ENCODE results near the gene GPR42.

GPR42 gene

DNA sequence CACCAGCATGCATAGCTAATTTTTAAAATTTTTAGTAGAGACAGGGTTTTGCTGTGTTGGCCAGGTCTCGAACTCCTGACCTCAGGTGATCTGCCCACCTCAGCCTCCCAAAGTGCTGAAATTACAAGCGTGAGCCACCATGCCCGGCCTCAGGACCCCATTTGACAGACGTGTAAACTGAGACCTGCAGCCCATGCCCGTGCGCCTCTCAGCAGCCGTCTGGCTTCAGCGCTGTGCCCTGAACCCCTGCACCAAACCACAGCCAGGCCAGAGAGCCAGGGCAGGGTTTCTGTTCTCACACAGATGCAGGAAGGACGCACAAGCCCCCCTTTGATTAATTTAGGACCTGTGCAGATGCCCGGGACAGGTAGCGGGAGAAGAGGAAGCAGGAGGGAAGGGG, 30.4 kb upstream of the GPR42 start:
- no peaks in the 10 kb centered on the region for H3K9me3 Mint-ChIP-seq

DNA sequence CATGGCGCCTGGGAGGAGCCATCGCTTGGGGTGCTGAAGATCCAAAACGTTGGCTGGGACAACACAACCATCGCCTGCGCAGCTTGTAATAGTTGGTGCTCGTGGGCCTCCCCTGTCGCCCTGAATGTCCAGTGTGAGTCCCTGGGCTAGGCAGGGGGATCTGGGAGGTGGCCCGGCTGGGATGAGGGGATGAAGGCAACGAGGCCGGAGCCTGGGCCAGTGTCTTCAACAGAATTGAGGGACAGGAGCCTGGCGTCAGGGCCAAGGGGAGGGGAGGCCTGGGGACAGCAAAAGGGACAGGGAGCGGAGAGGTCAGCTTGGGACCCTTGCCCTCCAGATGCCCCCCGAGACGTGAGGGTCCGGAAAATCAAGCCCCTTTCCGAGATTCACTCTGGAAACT, 29.9 kb upstream of the GPR42 start:
- Mint-ChIP-seq H3K4me1 (peaks cover 47% of the 10 kb centered on the region), H3K9me3 (no peaks in the 10 kb centered on the region), H3K36me3 (peaks cover 40% of the 10 kb centered on the region), H3K27ac (no peak overlapping the region), H3K27me3 (no peaks in the 10 kb centered on the region), H3K4me3 (no peak overlapping the region)
- DNase-seq (ENCODE audit: low spot score in 2 of 2): no peak
- no peak for ATAC-seq (ENCODE audit: low read depth)

More for the DNA sequence above, 30.4 kb upstream of the GPR42 start:
- no peak overlapping the region for H3K4me3 Mint-ChIP-seq
- H3K4me1 Mint-ChIP-seq: peaks cover 45% of the 10 kb centered on the region
- DNase-seq (ENCODE audit: low spot score in 2 of 2): no peak
- peaks cover 40% of the 10 kb centered on the region for H3K36me3 Mint-ChIP-seq
- no peaks in the 10 kb centered on the region for H3K27me3 Mint-ChIP-seq
- ATAC-seq (ENCODE audit: low read depth): no peak
- peak overlapping the region; percentile 11 for H3K27ac Mint-ChIP-seq

DNA sequence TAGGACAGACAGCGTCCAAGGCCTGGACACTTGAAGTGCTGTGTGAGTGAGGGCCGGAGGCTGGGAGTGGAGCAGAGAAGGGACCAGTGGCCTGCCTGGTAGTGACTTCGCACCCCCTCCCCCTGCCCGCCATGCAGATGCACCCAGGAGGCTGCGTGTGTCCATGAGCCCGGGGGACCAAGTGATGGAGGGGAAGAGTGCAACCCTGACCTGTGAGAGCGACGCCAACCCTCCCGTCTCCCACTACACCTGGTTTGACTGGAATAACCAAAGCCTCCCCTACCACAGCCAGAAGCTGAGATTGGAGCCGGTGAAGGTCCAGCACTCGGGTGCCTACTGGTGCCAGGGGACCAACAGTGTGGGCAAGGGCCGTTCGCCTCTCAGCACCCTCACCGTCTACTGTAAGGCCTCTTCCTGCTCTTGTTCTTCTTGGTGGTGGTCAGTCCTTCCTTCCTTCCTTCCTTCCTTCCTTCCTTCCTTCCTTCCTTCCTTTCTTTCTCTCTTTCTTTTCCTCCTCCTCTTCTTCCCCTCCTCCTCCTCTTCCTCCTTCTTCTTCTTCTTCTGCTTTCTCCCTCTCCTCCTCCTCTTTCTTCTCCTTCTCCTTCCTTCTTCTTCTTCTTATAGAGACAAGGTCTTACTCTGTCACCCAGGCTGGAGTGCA, 29.2 kb upstream of the GPR42 start:
- Mint-ChIP-seq H3K36me3 (peaks cover 38% of the 10 kb centered on the region), H3K4me3 (no peak overlapping the region), H3K9me3 (no peaks in the 10 kb centered on the region), H3K4me1 (peaks cover 50% of the 10 kb centered on the region), H3K27me3 (no peaks in the 10 kb centered on the region), H3K27ac (peak overlapping the region; percentile 51)
- ATAC-seq (ENCODE audit: low read depth) (no peak), DNase-seq (ENCODE audit: low spot score in 2 of 2) (no peak)

DNA sequence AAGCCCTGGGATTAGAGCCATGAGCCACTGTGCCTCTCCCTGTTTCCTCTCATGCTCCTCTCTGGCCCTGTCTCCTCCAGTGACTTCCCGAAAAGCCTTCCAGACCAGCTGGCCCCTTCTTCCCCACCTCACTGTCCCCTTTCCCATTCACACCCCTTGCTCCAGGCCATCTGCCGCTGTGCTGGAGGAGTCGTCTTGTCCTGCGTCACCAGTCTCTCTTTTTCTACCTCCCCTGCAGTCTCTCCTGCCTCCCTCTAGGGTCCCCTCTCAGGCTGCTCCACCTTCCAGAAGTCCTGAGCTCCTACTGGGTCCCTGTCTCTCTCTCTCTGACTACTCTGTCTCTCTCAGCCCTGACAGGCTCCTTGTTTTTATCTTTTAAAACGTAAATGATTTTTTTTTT, 28.4 kb upstream of the GPR42 start:
- Mint-ChIP-seq H3K9me3 (no peaks in the 10 kb centered on the region), H3K27me3 (no peaks in the 10 kb centered on the region), H3K36me3 (peaks cover 32% of the 10 kb centered on the region), H3K4me1 (peaks cover 50% of the 10 kb centered on the region), H3K4me3 (no peak overlapping the region), H3K27ac (peak overlapping the region; percentile 51)
- DNase-seq (ENCODE audit: low spot score in 2 of 2) (no peak), ATAC-seq (ENCODE audit: low read depth) (no peak)

DNA sequence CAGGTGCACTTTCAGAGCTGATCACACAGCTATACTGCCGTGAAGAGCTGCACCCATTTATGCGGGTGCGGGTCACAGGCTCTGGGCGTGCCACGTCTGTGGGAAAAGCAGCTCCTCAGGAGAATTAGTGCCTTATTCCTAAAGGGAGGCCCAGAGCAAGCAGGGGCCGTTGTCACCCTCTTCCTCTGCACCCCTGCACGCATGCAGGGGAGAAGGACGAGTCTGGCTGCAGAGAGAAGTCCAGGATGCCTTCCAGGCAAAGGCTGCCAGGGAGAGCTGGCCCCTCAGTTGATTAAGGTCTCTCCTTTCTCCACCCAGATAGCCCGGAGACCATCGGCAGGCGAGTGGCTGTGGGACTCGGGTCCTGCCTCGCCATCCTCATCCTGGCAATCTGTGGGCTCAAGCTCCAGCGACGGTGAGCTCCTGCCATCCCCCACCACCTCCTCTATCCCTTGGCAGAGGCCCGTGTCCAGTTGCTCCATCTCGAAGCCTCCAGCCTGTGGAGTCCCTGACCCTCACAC, 26.3 kb upstream of the GPR42 start:
- Mint-ChIP-seq H3K36me3 (peaks cover 28% of the 10 kb centered on the region), H3K27me3 (no peaks in the 10 kb centered on the region), H3K9me3 (no peaks in the 10 kb centered on the region), H3K4me1 (peaks cover 63% of the 10 kb centered on the region), H3K4me3 (no peak overlapping the region), H3K27ac (peak overlapping the region; percentile 97)
- ATAC-seq (ENCODE audit: low read depth) (no peak), DNase-seq (ENCODE audit: low spot score in 2 of 2) (no peak)

DNA sequence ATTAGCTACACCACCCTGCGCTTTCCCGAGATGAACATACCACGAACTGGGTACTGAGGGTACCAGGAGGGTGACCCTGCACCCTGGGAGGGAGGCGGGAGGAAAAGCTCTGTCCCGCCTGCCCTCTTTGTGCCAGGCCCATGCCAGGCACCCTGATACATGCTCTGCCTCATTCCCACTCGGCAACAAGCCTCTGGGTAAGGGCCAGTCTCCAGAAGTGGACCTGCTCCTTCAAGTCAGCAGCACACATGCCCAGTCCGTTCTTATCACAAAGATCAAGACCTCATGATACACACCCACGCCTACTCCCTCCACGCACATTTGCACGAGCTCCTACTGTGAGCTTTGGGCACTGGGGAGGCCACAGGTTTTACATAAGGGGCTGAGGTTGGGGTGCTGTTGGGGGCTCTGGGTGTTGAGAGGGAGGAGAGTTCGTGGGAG, 25.2 kb upstream of the GPR42 start:
- H3K4me1 Mint-ChIP-seq: peaks cover 70% of the 10 kb centered on the region

DNA sequence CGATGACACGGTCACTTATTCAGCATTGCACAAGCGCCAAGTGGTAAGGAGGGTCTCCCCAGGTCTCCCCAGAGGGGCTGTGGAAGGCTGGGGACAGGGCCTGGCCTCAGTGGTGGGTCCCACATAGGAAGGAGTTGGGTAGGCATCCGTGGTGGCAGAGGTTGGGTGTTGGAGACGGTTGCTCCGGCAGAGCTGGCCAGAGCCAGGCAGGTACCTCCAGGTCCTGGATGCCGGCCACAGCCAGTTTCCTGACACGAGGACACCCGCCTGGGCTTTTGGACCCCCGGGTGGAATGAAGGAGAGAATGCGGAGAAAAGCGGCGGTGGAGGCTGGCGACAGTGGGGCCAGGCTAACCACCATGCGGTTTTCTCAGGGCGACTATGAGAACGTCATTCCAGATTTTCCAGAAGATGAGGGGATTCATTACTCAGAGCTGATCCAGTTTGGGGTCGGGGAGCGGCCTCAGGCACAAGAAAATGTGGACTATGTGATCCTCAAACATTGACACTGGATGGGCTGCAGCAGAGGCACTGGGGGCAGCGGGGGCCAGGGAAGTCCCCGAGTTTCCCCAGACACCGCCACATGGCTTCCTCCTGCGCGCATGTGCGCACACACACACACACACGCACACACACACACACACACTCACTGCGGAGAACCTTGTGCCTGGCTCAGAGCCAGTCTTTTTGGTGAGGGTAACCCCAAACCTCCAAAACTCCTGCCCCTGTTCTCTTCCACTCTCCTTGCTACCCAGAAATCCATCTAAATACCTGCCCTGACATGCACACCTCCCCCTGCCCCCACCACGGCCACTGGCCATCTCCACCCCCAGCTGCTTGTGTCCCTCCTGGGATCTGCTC, 24.4 kb upstream of the GPR42 start:
- peak overlapping the region; percentile 97 for H3K27ac Mint-ChIP-seq
- no peaks in the 10 kb centered on the region for H3K9me3 Mint-ChIP-seq
- ATAC-seq (ENCODE audit: low read depth): peak; percentile 61
- no peaks in the 10 kb centered on the region for H3K27me3 Mint-ChIP-seq
- DNase-seq (ENCODE audit: low spot score in 2 of 2): peak; percentile 78 to 84
- H3K4me1 Mint-ChIP-seq: peaks cover 74% of the 10 kb centered on the region
- peak overlapping the region; percentile 67 for H3K4me3 Mint-ChIP-seq
- H3K36me3 Mint-ChIP-seq: peaks cover 22% of the 10 kb centered on the region

More for the DNA sequence above, 25.2 kb upstream of the GPR42 start:
- no peak for DNase-seq (ENCODE audit: low spot score in 2 of 2)
- ATAC-seq (ENCODE audit: low read depth): no peak
- peak overlapping the region; percentile 67 for H3K4me3 Mint-ChIP-seq
- H3K9me3 Mint-ChIP-seq: no peaks in the 10 kb centered on the region
- no peaks in the 10 kb centered on the region for H3K27me3 Mint-ChIP-seq
- H3K27ac Mint-ChIP-seq: peak overlapping the region; percentile 97
- H3K36me3 Mint-ChIP-seq: peaks cover 26% of the 10 kb centered on the region

DNA sequence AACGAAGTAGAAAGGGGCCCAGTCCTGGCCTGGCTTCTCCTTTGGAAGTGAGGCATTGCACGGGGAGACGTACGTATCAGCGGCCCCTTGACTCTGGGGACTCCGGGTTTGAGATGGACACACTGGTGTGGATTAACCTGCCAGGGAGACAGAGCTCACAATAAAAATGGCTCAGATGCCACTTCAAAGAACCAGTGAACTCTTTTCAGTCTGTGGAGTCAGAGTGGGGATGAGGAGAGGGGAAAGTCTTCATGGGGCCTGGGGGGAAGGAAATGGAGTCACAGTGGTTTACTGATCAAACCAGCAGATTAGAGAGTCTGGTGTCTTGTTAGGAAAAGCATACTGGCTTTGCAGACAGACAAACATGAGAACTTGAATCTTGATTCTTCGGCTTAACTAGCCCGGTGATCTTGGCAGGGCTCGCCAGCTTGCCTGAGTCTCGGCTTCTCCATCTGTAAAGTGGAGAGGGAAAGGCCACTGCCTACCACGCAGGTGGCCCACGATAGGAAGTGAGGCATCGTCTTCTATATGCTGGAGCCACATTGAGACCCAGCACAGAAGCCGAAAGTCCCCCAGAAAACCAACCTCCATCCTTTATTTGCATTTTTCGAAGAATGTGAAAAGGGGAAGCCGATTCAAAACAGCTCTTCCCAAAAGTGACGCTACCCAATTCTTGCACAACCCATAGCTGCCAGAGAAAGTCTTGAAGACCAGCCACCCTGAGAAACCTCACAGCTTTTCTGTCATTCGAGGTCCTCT, 23.5 kb upstream of the GPR42 start, which contains the start of gene FFAR1:
FFAR1 (plus strand) TSS at position 732 of the 759 bp plus-strand sequence. CDS start 3,650 bp downstream, outside the sequence.
- peak within 1 kb of the TSS; percentile 97 for H3K27ac Mint-ChIP-seq
- no peaks in the 10 kb centered on the region for H3K9me3 Mint-ChIP-seq
- H3K4me3 Mint-ChIP-seq: peak within 1 kb of the TSS; percentile 67
- no peaks in the 10 kb centered on the region for H3K27me3 Mint-ChIP-seq
- H3K36me3 Mint-ChIP-seq: peaks cover 16% of the 10 kb centered on the region
- peaks cover 69% of the 10 kb centered on the region for H3K4me1 Mint-ChIP-seq
- DNase-seq (ENCODE audit: low spot score in 2 of 2) (peak; percentile 62 to 80), ATAC-seq (ENCODE audit: low read depth) (peak; percentile 76)

DNA sequence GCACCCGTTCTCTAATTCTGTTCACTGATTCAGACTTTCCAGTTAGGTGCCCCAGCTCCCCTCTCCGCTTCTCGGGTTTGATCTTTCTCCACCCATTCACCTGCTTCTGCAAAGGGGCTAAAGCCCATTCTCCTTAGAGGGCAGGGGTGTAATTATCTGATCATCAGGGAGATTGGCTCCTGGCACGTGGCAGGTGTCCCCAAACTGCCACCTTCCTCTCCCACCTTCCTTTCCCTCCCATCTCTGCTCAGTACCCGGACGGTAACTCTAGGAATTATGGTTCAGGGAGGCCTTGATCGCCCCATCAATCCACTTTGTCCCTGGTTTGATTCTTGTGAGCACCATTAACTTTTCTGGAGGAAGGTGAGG, 23.0 kb upstream of the GPR42 start:
- DNase-seq (ENCODE audit: low spot score in 2 of 2) (no peak), ATAC-seq (ENCODE audit: low read depth) (no peak)
- Mint-ChIP-seq H3K36me3 (peaks cover 13% of the 10 kb centered on the region), H3K9me3 (no peaks in the 10 kb centered on the region), H3K27me3 (no peaks in the 10 kb centered on the region), H3K4me1 (peaks cover 70% of the 10 kb centered on the region), H3K4me3 (peak overlapping the region; percentile 35), H3K27ac (peak overlapping the region; percentile 97)

DNA sequence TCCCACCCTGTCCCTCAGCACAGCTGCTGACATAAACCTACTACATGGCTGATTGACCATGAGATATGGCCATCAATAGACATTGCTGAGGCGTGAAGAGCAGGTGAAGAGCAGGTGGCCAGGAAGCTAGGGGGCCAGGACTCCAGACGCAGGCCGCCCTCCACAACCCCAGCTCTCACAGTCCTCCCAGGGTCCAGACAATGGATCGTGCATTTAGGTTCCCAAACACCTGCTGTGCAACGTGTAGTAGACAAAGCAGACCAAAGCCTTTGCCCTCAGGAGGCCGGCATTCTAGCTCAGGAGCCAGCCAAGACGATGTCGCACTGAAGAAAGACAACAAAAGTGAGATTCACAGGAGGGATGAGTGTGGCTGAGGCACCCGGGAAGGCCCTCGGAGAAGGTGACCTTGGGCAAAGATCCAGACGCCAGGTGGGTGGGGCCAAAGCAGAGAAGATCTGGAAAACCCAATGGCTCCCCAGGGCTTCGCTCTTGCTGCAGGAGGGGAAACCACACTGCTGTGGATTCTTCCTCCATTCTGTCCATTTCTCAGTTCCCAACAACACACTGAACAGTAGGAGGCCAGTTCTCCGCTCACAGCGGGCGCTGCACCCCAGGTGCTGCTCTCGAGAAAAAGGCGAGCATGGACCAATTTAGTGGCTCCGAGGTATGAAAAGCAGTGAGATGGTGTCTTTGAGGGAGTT, 21.8 kb upstream of the GPR42 start:
- peaks cover 8% of the 10 kb centered on the region for H3K36me3 Mint-ChIP-seq
- DNase-seq (ENCODE audit: low spot score in 2 of 2): peak in 1 of 2 donors; percentile 32
- H3K4me1 Mint-ChIP-seq: peaks cover 65% of the 10 kb centered on the region
- no peaks in the 10 kb centered on the region for H3K9me3 Mint-ChIP-seq
- H3K27ac Mint-ChIP-seq: peak overlapping the region; percentile 75
- H3K4me3 Mint-ChIP-seq: peak overlapping the region; percentile 39
- no peaks in the 10 kb centered on the region for H3K27me3 Mint-ChIP-seq
- ATAC-seq (ENCODE audit: low read depth): no peak

DNA sequence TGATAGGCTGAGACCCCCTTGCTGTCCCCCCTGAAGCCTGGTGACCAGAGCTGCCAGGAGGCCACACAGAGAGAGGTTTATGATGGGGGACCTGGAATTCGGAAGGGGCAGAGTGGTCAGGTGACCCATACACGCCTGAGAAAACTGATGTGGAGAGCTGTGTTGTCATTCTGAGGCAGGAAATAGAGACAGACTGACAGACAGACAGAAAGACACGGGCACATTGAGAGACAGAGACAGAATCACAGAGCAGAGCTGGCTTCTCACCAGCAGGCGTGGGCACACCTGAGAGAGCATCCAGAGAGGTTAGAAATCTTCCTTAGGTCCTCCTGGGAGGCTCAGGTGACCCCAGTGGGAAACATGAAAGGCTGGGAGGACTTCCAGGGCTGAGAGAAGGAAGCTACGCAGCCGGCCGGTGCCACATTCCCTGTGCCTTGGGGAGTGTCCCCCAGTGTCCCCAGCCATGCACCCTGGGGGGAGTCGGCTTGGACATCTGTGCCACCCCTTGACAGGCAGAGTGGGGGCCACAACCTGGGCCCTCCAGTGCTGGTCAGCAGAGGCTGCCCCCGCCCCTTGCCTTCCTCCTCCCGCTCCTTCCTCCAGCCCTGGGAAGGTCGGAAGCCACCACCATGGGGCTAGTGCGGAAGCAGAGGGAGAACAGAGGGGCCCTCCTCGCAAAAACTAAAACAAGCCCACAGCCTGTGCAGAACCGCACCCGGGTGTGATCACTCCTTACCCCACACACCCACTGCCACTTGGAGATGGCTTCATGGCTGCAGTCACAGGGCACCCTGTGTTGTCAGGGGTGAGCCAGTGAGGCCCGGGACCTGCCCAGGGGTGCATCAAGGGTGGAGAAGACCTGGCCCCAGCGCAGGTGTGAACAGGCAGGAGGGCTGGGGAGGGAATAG, 21.0 kb upstream of the GPR42 start:
- no peak for ATAC-seq (ENCODE audit: low read depth)
- H3K27ac Mint-ChIP-seq: peak overlapping the region; percentile 75
- no peaks in the 10 kb centered on the region for H3K9me3 Mint-ChIP-seq

DNA sequence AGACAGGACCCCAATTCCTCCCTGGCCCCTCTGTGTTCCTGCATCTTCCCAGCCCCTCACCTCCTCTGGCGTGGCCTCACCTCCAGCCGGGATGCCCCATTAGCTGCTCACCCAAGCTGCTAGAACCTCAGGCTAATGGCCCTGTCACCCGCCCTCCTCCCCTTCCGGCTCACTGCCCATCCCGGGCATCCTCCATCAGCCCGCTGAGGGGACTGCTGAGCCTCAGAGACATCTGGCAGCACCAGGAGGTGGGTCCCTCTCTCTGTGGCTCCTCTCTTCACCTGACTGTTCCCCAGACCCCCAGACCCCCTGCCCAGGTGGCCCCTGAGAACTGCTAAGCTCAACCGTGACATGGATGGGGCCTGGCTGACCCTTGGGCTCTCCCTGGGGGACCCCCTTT, 20.3 kb upstream of the GPR42 start:
- no peak for DNase-seq (ENCODE audit: low spot score in 2 of 2)
- no peaks in the 10 kb centered on the region for H3K27me3 Mint-ChIP-seq
- ATAC-seq (ENCODE audit: low read depth): no peak
- no peak overlapping the region for H3K4me3 Mint-ChIP-seq
- no peaks in the 10 kb centered on the region for H3K9me3 Mint-ChIP-seq
- peaks cover 54% of the 10 kb centered on the region for H3K4me1 Mint-ChIP-seq
- H3K36me3 Mint-ChIP-seq: peaks cover 3% of the 10 kb centered on the region
- peak overlapping the region; percentile 74 for H3K27ac Mint-ChIP-seq

More for the DNA sequence above, 21.0 kb upstream of the GPR42 start:
- H3K36me3 Mint-ChIP-seq: peaks cover 4% of the 10 kb centered on the region
- H3K27me3 Mint-ChIP-seq: no peaks in the 10 kb centered on the region
- peaks cover 58% of the 10 kb centered on the region for H3K4me1 Mint-ChIP-seq
- DNase-seq (ENCODE audit: low spot score in 2 of 2): peak in 1 of 2 donors; percentile 42
- H3K4me3 Mint-ChIP-seq: no peak overlapping the region

Data from memory B cell (primary cell).